Ascending aorta (tissue), 2 donors: ENCODE results near the gene ABCC5. TPM values are rescaled to one million over a fixed set of nuclear protein-coding genes. Genes with fewer than 3 reads are reported as not detected.
A peak's percentile ranks its signal among the peaks of the same experiment; 100 is the strongest.

Experiments used
- DNase-seq, 2 donors: peaks; one replicate each; pipeline ENCODE4 v3.0.0-alpha.2; 2019; ENCODE audit warnings: low spot score in 2 of 2
- H3K27ac ChIP-seq, 2 donors: fragments of 200-600 bp; sonication (generic); one replicate each; pipeline ENCODE4 v1.5.1; 2016 to 2017; ENCODE audit warnings: mild to moderate bottlenecking in 1 of 2
- H3K27me3 ChIP-seq: fragments of 200-600 bp; sonication (generic); one replicate; pipeline ENCODE4 v1.5.1; 2017
- H3K36me3 ChIP-seq, 2 donors: fragments of 200-600 bp; sonication (generic); one replicate each; pipeline ENCODE4 v1.5.1; 2016
- H3K4me1 ChIP-seq, 2 donors: fragments of 200-600 bp; sonication (generic); one replicate each; pipeline ENCODE4 v1.5.1; 2016 to 2017; ENCODE audit warnings: mild to moderate bottlenecking in 1 of 2
- H3K4me3 ChIP-seq, 2 donors: fragments of 200-600 bp; sonication (generic); one replicate each; pipeline ENCODE4 v1.5.1; 2016 to 2017; ENCODE audit warnings: mild to moderate bottlenecking in 1 of 2
- H3K9me3 ChIP-seq, 2 donors: fragments of 200-600 bp; sonication (generic); one replicate each; pipeline ENCODE4 v1.5.1; 2016
- intact Hi-C: fragments of 100-400 bp; cut with DNase I; formaldehyde crosslinking; loops from one replicate; pipeline ENCODE4 v1.15.1; 2023
- total RNA-seq: library from RNA; depleted of rRNA; stranded (reverse); fragments of >200 nt; gene quantifications from one replicate; pipeline ENCODE4 v1.1.0, GENCODE V29; 2016
- TF ChIP-seq, protein P1 (sequence below), 3 experiments: fragments of 200-600 bp in 2 of 3; fragments of 450-650 bp in 1 of 3; sonication (generic) in 2 of 3; IDR thresholded peaks; one replicate each; pipeline ENCODE4 v1.5.1; 2016 to 2019; ENCODE audit warnings: antibody characterized with exemption in 3 of 3, mild to moderate bottlenecking in 1 of 3, moderate library complexity in 1 of 3

Gene ABCC5
- total RNA-seq, result 16.2 TPM

DNA sequence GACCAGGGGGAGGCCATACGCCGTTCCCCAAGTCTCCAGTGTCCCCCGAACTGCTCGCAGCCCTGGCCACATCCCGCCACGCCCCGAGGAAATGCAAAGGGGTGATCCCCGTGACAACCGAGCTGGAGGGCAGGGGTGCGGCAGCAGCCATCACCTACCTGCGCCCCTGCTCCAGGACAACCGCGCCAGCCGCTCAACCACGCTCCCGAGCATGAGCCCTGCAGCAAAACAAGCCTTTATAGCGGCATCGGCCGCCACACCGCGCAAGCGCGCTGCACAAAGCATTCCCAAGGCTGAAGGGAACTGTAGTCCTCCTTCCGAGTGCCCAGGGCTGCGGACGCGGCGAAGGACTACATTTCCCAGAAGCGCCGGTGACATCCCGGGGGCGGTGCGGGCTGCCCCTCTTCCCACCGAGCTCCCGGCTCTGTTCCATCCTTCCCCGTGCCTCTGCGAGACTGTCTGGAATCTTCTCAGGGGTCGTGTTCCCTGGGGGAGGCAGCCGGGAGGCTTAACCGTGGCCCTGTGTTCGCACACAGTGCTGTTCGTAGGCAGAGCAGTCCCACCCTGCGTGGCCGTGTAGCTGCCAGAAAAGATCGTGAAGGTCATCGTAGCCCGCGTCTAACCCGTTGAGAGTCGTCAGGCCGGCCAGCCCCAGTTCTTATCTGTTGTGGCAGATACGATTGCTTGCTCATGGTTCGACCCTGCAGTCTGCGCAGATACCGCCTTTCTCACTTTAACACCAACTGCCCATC, at the start of gene ABCC5:
ABCC5 (minus strand) TSS at position 213 of the 752 bp plus-strand sequence. CDS start 3,492 bp downstream, outside the sequence.
- Histone ChIP-seq H3K9me3 (no peaks in the 10 kb centered on the region), H3K4me3 (peak within 1 kb of the TSS; percentile 88 to 98), H3K27ac (peak within 1 kb of the TSS; percentile 58 to 60), H3K4me1 (peaks cover 0 to 4% of the 10 kb centered on the region in 2 donors), H3K27me3 (no peaks in the 10 kb centered on the region), H3K36me3 (peaks cover 5 to 8% of the 10 kb centered on the region in 2 donors)
- TF ChIP-seq, protein P1, sequence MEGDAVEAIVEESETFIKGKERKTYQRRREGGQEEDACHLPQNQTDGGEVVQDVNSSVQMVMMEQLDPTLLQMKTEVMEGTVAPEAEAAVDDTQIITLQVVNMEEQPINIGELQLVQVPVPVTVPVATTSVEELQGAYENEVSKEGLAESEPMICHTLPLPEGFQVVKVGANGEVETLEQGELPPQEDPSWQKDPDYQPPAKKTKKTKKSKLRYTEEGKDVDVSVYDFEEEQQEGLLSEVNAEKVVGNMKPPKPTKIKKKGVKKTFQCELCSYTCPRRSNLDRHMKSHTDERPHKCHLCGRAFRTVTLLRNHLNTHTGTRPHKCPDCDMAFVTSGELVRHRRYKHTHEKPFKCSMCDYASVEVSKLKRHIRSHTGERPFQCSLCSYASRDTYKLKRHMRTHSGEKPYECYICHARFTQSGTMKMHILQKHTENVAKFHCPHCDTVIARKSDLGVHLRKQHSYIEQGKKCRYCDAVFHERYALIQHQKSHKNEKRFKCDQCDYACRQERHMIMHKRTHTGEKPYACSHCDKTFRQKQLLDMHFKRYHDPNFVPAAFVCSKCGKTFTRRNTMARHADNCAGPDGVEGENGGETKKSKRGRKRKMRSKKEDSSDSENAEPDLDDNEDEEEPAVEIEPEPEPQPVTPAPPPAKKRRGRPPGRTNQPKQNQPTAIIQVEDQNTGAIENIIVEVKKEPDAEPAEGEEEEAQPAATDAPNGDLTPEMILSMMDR (IDR thresholded peaks at IDR 0.05), result peak; percentile 4 to 50 (median 43)
- peak; percentile 50 to 94 for DNase-seq
- intact Hi-C loops, result loop anchor here (2.0 to 10.0 kb wide), 9 partner anchors 117 to 921 kb away; partner anchors contain the start of genes ABCF3, CLCN2, DVL3 and EIF2B5

DNA sequence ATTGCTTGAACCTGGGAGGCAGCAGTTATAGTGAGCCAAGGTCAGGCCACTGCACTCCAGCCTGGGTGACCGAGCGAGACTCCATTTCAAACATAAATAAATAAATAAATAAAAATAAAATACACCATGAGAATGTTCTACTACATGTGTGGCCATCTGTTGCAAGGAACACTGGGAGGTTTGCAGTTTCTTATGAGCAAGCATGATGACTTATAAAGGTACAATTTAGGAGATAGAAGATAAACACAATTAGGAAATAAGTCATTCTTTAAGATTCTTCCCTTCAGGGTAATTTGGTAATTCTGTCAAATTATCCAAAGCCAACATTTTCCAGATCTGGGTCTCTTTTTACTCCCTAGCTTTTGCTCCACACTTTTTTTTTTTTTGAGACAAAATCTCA, 48.5 kb upstream of the ABCC5 start:
- no peaks in the 10 kb centered on the region for H3K36me3 ChIP-seq
- H3K27me3 ChIP-seq, result no peaks in the 10 kb centered on the region
- no peaks in the 10 kb centered on the region for H3K4me1 ChIP-seq
- no peak overlapping the region for H3K4me3 ChIP-seq
- no peak for DNase-seq
- no peak overlapping the region for H3K27ac ChIP-seq
- intact Hi-C loops, result no loop called here
- TF ChIP-seq, protein P1 (IDR thresholded peaks at IDR 0.05), result no peak
- no peaks in the 10 kb centered on the region for H3K9me3 ChIP-seq

DNA sequence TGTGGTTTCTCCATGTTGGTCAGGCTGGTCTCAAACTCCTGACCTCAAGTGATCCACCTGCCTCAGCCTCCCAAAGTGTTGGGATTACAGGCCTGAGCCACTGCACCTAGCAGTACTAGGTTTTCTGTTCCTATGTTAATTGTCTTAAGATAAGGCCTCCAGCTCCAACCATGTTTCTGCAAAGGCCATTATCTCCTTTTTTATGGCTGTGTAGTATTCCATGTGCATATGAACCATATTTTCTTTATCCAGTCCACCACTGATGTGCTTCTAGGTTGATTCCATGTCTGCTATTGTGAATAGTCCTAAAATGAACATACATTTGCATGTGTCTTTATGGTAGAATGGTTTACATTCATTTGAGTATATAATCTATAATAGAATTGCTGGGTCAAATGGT, 45.0 kb upstream of the ABCC5 start:
- H3K4me3 ChIP-seq, result no peak overlapping the region
- intact Hi-C loops, result no loop called here
- no peaks in the 10 kb centered on the region for H3K27me3 ChIP-seq
- TF ChIP-seq, protein P1 (IDR thresholded peaks at IDR 0.05), result no peak
- H3K36me3 ChIP-seq, result no peaks in the 10 kb centered on the region
- H3K27ac ChIP-seq, result no peak overlapping the region
- no peaks in the 10 kb centered on the region for H3K4me1 ChIP-seq
- no peaks in the 10 kb centered on the region for H3K9me3 ChIP-seq
- DNase-seq, result no peak

DNA sequence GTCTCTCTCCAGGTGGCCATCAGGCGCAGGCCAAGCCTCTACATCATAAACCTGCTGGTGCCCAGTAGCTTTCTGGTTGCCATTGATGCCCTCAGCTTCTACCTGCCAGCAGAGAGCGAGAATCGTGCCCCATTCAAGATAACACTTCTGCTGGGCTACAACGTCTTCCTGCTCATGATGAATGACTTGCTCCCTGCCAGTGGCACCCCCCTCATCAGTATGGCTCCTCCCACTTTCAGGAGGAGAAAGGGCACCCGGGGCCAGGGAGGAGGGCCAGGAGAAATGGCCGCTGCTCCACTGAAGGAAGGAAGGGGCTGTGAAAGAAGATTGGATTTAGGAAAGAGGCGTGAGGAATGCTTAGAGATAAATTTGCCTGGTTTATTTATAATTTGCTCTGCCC, 41.7 kb upstream of the ABCC5 start:
- Histone ChIP-seq H3K36me3 (no peaks in the 10 kb centered on the region), H3K27ac (no peak overlapping the region)
- intact Hi-C loops, result no loop called here

DNA sequence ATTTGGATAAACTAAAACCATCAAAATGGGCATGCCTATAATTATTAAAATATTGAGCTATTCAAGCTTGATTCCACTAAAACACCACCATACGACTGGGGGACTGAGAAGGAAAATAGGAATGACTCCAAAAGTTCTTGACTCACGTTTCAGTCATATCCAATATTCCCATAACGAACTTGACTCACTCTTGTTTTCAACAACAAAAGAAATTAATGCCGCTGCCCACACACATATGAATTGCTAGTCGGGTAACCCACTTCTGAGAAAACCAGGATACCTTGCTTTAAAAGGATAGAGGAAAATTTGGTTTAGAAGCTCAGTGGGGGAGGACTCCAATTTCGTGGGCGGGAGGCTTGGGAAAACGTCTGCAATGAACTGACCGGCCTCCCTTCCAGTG, 40.3 kb upstream of the ABCC5 start:
- intact Hi-C loops, result no loop called here
- no peaks in the 10 kb centered on the region for H3K27me3 ChIP-seq
- no peak overlapping the region for H3K27ac ChIP-seq
- no peak for DNase-seq
- H3K36me3 ChIP-seq, result no peaks in the 10 kb centered on the region
- no peaks in the 10 kb centered on the region for H3K4me1 ChIP-seq
- H3K4me3 ChIP-seq, result no peak overlapping the region
- no peaks in the 10 kb centered on the region for H3K9me3 ChIP-seq
- TF ChIP-seq, protein P1 (IDR thresholded peaks at IDR 0.05), result no peak

More for the DNA sequence above, 41.7 kb upstream of the ABCC5 start:
- no peaks in the 10 kb centered on the region for H3K9me3 ChIP-seq
- no peak overlapping the region for H3K4me3 ChIP-seq
- no peaks in the 10 kb centered on the region for H3K4me1 ChIP-seq
- no peak for DNase-seq
- TF ChIP-seq, protein P1 (IDR thresholded peaks at IDR 0.05), result no peak
- H3K27me3 ChIP-seq, result no peaks in the 10 kb centered on the region
